ENCODE measurements around the gene GLG1. TPM values are rescaled to one million over a fixed set of nuclear protein-coding genes. Genes with fewer than 3 reads are reported as not detected.

Gene GLG1
- total RNA-seq, 1 donor from 2014 or later: 153 TPM

DNA sequence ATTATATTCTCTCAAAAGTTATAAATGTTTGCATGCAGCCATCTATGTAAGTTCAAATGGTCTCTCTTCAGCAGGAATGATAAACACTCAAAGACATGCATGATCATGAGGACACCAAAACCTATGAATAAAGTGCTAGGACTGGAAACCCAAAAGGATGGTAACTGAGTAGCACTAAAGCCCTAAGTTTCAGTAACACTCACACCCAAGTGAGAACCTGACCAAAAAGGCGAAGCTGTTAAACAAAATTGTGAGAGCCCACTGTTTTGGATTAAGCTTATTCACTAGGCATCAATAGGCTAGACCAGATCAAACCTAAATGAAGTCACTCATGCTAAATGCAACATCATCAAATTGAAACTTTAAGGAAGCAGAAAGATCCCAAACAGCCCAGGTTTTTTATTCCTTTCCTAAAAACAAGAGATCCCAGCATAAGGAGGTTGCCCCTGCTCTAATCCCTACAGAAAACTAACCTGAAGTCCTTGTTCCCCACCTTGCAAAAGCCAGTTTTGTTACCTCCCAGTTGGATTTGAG is 42.4 kb downstream of the GLG1 start:
- peaks cover 14% of the 10 kb centered on the region for H3K4me1 Mint-ChIP-seq (ENCODE audit: unreplicated experiment)
- no peaks in the 10 kb centered on the region for H3K9me3 Mint-ChIP-seq (ENCODE audit: unreplicated experiment)
- no peak overlapping the region for H3K27ac Mint-ChIP-seq (ENCODE audit: unreplicated experiment)

DNA sequence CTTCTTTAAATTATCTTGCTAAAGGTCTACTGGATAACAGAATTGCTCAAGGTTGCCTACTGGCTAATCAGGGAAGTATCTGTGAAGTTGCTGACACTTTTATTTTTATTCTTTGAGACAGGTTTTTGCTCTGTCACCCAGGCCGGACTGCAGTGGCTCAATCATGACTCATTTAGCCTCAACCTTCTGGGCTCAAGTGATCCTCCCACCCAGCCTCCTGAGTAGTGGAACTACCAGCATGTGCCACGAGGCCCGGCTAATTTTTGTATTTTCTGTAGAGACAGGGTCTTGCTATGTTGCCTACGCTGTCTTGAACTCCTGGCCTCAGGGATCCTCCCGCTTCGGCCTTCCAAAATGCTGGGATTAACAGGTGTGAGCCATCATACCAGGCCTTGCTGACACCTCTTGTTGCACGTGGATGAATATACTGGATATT is 43.1 kb downstream of the GLG1 start:
- Mint-ChIP-seq H3K4me1 (ENCODE audit: unreplicated experiment) (peaks cover 14% of the 10 kb centered on the region), H3K27ac (ENCODE audit: unreplicated experiment) (no peak overlapping the region)
- no peak for DNase-seq (ENCODE audit: low spot score)

More for the DNA sequence above, 42.4 kb downstream of the GLG1 start:
- DNase-seq (ENCODE audit: low spot score): no peak
- Mint-ChIP-seq H3K4me3 (ENCODE audit: unreplicated experiment) (no peak overlapping the region), H3K27me3 (ENCODE audit: unreplicated experiment) (peaks cover 3% of the 10 kb centered on the region), H3K36me3 (ENCODE audit: low read depth, unreplicated experiment) (no peaks in the 10 kb centered on the region)
- TF ChIP-seq, protein P1, sequence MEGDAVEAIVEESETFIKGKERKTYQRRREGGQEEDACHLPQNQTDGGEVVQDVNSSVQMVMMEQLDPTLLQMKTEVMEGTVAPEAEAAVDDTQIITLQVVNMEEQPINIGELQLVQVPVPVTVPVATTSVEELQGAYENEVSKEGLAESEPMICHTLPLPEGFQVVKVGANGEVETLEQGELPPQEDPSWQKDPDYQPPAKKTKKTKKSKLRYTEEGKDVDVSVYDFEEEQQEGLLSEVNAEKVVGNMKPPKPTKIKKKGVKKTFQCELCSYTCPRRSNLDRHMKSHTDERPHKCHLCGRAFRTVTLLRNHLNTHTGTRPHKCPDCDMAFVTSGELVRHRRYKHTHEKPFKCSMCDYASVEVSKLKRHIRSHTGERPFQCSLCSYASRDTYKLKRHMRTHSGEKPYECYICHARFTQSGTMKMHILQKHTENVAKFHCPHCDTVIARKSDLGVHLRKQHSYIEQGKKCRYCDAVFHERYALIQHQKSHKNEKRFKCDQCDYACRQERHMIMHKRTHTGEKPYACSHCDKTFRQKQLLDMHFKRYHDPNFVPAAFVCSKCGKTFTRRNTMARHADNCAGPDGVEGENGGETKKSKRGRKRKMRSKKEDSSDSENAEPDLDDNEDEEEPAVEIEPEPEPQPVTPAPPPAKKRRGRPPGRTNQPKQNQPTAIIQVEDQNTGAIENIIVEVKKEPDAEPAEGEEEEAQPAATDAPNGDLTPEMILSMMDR (IDR thresholded peaks at IDR 0.05; ENCODE audit: unreplicated experiment): no peak

GRCh38 chr16:74562117-74562516 is 44.8 kb downstream of the GLG1 start:
- H3K9me3 Mint-ChIP-seq (ENCODE audit: unreplicated experiment): no peaks in the 10 kb centered on the region
- no peak overlapping the region for H3K27ac Mint-ChIP-seq (ENCODE audit: unreplicated experiment)
- no peaks in the 10 kb centered on the region for H3K36me3 Mint-ChIP-seq (ENCODE audit: low read depth, unreplicated experiment)
- DNase-seq (ENCODE audit: low spot score): no peak
- TF ChIP-seq, protein P1 (IDR thresholded peaks at IDR 0.05; ENCODE audit: unreplicated experiment): no peak
- H3K27me3 Mint-ChIP-seq (ENCODE audit: unreplicated experiment): peaks cover 3% of the 10 kb centered on the region
- H3K4me3 Mint-ChIP-seq (ENCODE audit: unreplicated experiment): no peak overlapping the region
- H3K4me1 Mint-ChIP-seq (ENCODE audit: unreplicated experiment): peaks cover 14% of the 10 kb centered on the region

More for the DNA sequence above, 43.1 kb downstream of the GLG1 start:
- no peak overlapping the region for H3K4me3 Mint-ChIP-seq (ENCODE audit: unreplicated experiment)
- H3K9me3 Mint-ChIP-seq (ENCODE audit: unreplicated experiment): no peaks in the 10 kb centered on the region
- TF ChIP-seq, protein P1 (IDR thresholded peaks at IDR 0.05; ENCODE audit: unreplicated experiment): no peak
- H3K36me3 Mint-ChIP-seq (ENCODE audit: low read depth, unreplicated experiment): no peaks in the 10 kb centered on the region
- H3K27me3 Mint-ChIP-seq (ENCODE audit: unreplicated experiment): peaks cover 3% of the 10 kb centered on the region

- Mint-ChIP-seq H3K4me3 (ENCODE audit: unreplicated experiment) (no peak overlapping the region), H3K27me3 (ENCODE audit: unreplicated experiment) (no peaks in the 10 kb centered on the region)
- no peak for DNase-seq (ENCODE audit: low spot score)
These were observed 45.3 kb downstream of the GLG1 start for GRCh38 chr16:74561626-74562025.

GRCh38 chr16:74560912-74561311 is 46.0 kb downstream of the GLG1 start:
- TF ChIP-seq, protein P1 (IDR thresholded peaks at IDR 0.05; ENCODE audit: unreplicated experiment): no peak
- peaks cover 8% of the 10 kb centered on the region for H3K4me1 Mint-ChIP-seq (ENCODE audit: unreplicated experiment)
- no peaks in the 10 kb centered on the region for H3K36me3 Mint-ChIP-seq (ENCODE audit: low read depth, unreplicated experiment)
- DNase-seq (ENCODE audit: low spot score): no peak
- H3K27me3 Mint-ChIP-seq (ENCODE audit: unreplicated experiment): no peaks in the 10 kb centered on the region
- no peak overlapping the region for H3K27ac Mint-ChIP-seq (ENCODE audit: unreplicated experiment)
- H3K9me3 Mint-ChIP-seq (ENCODE audit: unreplicated experiment): no peaks in the 10 kb centered on the region
- no peak overlapping the region for H3K4me3 Mint-ChIP-seq (ENCODE audit: unreplicated experiment)

More at GRCh38 chr16:74561626-74562025, 45.3 kb downstream of the GLG1 start:
- H3K36me3 Mint-ChIP-seq (ENCODE audit: low read depth, unreplicated experiment): no peaks in the 10 kb centered on the region
- H3K27ac Mint-ChIP-seq (ENCODE audit: unreplicated experiment): no peak overlapping the region
- TF ChIP-seq, protein P1 (IDR thresholded peaks at IDR 0.05; ENCODE audit: unreplicated experiment): no peak
- no peaks in the 10 kb centered on the region for H3K9me3 Mint-ChIP-seq (ENCODE audit: unreplicated experiment)
- H3K4me1 Mint-ChIP-seq (ENCODE audit: unreplicated experiment): peaks cover 10% of the 10 kb centered on the region
